Suprapubic skin (tissue), 3 donors: Measurements from ENCODE around the gene NACC2.

Experiments used
- POLR2AphosphoS5 ChIP-seq, 3 donors: sonication (generic); formaldehyde crosslinking; IDR thresholded peaks; one replicate each; pipeline ENCODE4 v1.6.1; 2017; ENCODE audit warnings: antibody characterized with exemption in 3 of 3
- TF ChIP-seq, protein P1 (sequence below), 2 donors: fragments of 200-600 bp in 1 of 2; fragments of 450-650 bp in 1 of 2; sonication (generic) in 1 of 2; IDR thresholded peaks; one replicate each; pipeline ENCODE4 v1.5.1; 2016 to 2019; ENCODE audit warnings: antibody characterized with exemption in 2 of 2, mild to moderate bottlenecking in 1 of 2, moderate library complexity in 1 of 2

DNA sequence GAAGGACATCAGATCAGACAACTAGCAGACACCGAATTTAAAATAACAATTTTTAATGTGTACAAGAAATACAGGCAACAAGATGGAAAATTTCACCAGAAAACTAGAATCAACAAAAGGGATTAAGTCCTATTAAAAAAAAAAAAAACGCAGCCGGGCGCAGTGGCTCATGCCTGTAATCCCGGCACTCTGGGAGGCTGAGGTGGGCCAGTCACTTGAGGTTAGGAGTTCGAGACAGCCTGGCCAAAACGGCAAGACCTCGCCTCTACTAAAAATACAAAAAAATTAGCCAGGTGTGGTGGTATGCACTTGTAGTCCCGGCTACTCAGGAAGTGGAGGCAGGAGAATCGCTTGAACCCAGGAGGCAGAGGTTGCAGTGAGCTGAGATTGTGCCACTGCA lies 69.6 kb downstream of the NACC2 start:
- TF ChIP-seq, protein P1, sequence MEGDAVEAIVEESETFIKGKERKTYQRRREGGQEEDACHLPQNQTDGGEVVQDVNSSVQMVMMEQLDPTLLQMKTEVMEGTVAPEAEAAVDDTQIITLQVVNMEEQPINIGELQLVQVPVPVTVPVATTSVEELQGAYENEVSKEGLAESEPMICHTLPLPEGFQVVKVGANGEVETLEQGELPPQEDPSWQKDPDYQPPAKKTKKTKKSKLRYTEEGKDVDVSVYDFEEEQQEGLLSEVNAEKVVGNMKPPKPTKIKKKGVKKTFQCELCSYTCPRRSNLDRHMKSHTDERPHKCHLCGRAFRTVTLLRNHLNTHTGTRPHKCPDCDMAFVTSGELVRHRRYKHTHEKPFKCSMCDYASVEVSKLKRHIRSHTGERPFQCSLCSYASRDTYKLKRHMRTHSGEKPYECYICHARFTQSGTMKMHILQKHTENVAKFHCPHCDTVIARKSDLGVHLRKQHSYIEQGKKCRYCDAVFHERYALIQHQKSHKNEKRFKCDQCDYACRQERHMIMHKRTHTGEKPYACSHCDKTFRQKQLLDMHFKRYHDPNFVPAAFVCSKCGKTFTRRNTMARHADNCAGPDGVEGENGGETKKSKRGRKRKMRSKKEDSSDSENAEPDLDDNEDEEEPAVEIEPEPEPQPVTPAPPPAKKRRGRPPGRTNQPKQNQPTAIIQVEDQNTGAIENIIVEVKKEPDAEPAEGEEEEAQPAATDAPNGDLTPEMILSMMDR (IDR thresholded peaks at IDR 0.05), result no peak
- TF ChIP-seq POLR2AphosphoS5 (IDR thresholded peaks at IDR 0.05), result no peak
